Loucy (cell line): ENCODE results near the gene HSD17B14.

Source experiments
- H2AFZ ChIP-seq: fragments of 200-600 bp; sonication (generic); 2 replicates; pipeline ENCODE4 v1.6.0; 2016; ENCODE audit warnings: antibody characterized with exemption, mild to moderate bottlenecking, low read length, moderate library complexity
- H3F3A ChIP-seq: fragments of 200-600 bp; 2 replicates; pipeline ENCODE4 v1.6.0; 2016; ENCODE audit warnings: antibody characterized with exemption, low read depth, mild to moderate bottlenecking
- H3K27me3 ChIP-seq: fragments of 200-600 bp; sonication (generic); 2 replicates; pipeline ENCODE4 v1.6.1; 2014; ENCODE audit warnings: low read length, mild to moderate bottlenecking; ENCODE audit not compliant: insufficient read depth, poor library complexity, severe bottlenecking
- H3K36me3 ChIP-seq: fragments of 200-600 bp; sonication (generic); 2 replicates; pipeline ENCODE4 v1.6.1; 2016; ENCODE audit warnings: low read length; ENCODE audit not compliant: insufficient read depth
- H3K4me1 ChIP-seq: fragments of 200-600 bp; sonication (generic); 2 replicates; pipeline ENCODE4 v1.5.1; 2014; ENCODE audit warnings: low read length, mild to moderate bottlenecking; ENCODE audit not compliant: insufficient read depth, poor library complexity, severe bottlenecking
- H3K4me2 ChIP-seq: fragments of 200-600 bp; sonication (generic); 2 replicates; pipeline ENCODE4 v1.6.0; 2014; ENCODE audit warnings: antibody characterized with exemption, low read length, low read depth, mild to moderate bottlenecking; ENCODE audit not compliant: poor library complexity, severe bottlenecking
- H3K4me3 ChIP-seq: fragments of 200-600 bp; sonication (generic); 2 replicates; pipeline ENCODE4 v1.5.1; 2014; ENCODE audit warnings: low read length, mild to moderate bottlenecking, mixed read lengths; ENCODE audit not compliant: poor library complexity, severe bottlenecking
- H3K79me2 ChIP-seq: fragments of 200-600 bp; sonication (generic); 2 replicates; pipeline ENCODE4 v1.6.1; 2014; ENCODE audit warnings: low read length; ENCODE audit not compliant: insufficient read depth
- H3K9ac ChIP-seq: fragments of 200-600 bp; sonication (generic); 2 replicates; pipeline ENCODE4 v1.6.0; 2014; ENCODE audit warnings: mild to moderate bottlenecking, low read depth, low read length, moderate library complexity; ENCODE audit not compliant: poor library complexity, severe bottlenecking
- H3K9me2 ChIP-seq: fragments of 200-600 bp; sonication (generic); replicated peaks from 2 replicates; pipeline ENCODE4 v1.6.1; 2016; ENCODE audit warnings: low read depth, low read length, mixed read lengths
- H3K9me3 ChIP-seq: fragments of 200-600 bp; sonication (generic); 2 replicates; pipeline ENCODE4 v1.6.1; 2014; ENCODE audit warnings: mild to moderate bottlenecking, antibody characterized with exemption, low read length, low read depth; ENCODE audit not compliant: insufficient read depth
- H4K20me1 ChIP-seq: fragments of 200-600 bp; sonication (generic); 2 replicates; pipeline ENCODE4 v1.6.0; 2014; ENCODE audit warnings: antibody characterized with exemption, low read length, mild to moderate bottlenecking; ENCODE audit not compliant: insufficient read depth, poor library complexity, severe bottlenecking
- CTCF ChIP-seq: fragments of 200-600 bp; sonication (generic); conservative IDR thresholded peaks from 2 replicates; pipeline ENCODE4 v1.5.1; 2014; ENCODE audit warnings: mild to moderate bottlenecking, antibody characterized with exemption, low read length
- EZH2phosphoT487 ChIP-seq: fragments of 200-600 bp; IDR thresholded peaks from 2 replicates; pipeline ENCODE4 v1.6.1; 2018; ENCODE audit warnings: antibody characterized with exemption, mild to moderate bottlenecking, moderate library complexity, borderline replicate concordance

Gene HSD17B14

DNA sequence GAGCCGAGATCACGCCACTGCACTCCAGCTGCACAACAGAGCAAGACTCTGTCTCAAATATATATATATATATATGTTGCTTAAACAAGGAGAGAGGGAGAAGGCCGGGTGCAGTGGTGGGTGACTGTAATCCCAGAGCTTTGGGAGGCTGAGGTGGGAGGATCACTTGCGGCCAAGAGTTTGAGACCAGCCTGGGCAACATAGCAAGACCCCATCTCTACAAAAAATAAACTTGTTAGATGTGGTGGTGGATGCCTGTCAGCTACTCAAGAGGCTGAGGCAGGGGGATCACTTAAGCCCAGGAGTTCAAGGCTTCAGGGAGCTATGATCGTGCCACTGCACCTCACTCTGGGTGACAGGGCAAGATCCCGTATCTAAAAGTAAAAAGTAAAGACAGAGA lies 5.3 kb upstream of the HSD17B14 start:
- Histone ChIP-seq H3K36me3 (no peaks in the 10 kb centered on the region), H3K4me3 (no peak overlapping the region), H3K4me2 (no peak overlapping the region), H3K9me3 (no peaks in the 10 kb centered on the region), H3K79me2 (no peaks in the 10 kb centered on the region), H3K27me3 (no peaks in the 10 kb centered on the region), H3F3A (no peaks in the 10 kb centered on the region), H3K9me2 (no peaks in the 10 kb centered on the region), H3K4me1 (peaks cover 8% of the 10 kb centered on the region), H3K9ac (no peak overlapping the region), H4K20me1 (no peaks in the 10 kb centered on the region), H2AFZ (no peak overlapping the region)
- TF ChIP-seq CTCF (no peak), EZH2phosphoT487 (no peak)

GRCh38 chr19:48841047-48841446 lies 4.8 kb upstream of the HSD17B14 start:
- peaks cover 13% of the 10 kb centered on the region for H3K4me1 ChIP-seq
- no peaks in the 10 kb centered on the region for H4K20me1 ChIP-seq
- H3F3A ChIP-seq, result no peaks in the 10 kb centered on the region
- no peaks in the 10 kb centered on the region for H3K9me3 ChIP-seq
- TF ChIP-seq EZH2phosphoT487, result no peak
- TF ChIP-seq CTCF, result no peak
- no peaks in the 10 kb centered on the region for H3K27me3 ChIP-seq
- no peak overlapping the region for H3K4me3 ChIP-seq
- no peak overlapping the region for H2AFZ ChIP-seq
- H3K9me2 ChIP-seq, result no peaks in the 10 kb centered on the region
- no peak overlapping the region for H3K9ac ChIP-seq
- no peaks in the 10 kb centered on the region for H3K36me3 ChIP-seq
- no peaks in the 10 kb centered on the region for H3K79me2 ChIP-seq
- H3K4me2 ChIP-seq, result no peak overlapping the region

- H3K4me3 ChIP-seq, result peak overlapping the region; percentile 73
- H3K27me3 ChIP-seq, result no peaks in the 10 kb centered on the region
- H3K4me1 ChIP-seq, result peaks cover 16% of the 10 kb centered on the region
- no peaks in the 10 kb centered on the region for H3K36me3 ChIP-seq
- H3K9me2 ChIP-seq, result no peaks in the 10 kb centered on the region
- H3K4me2 ChIP-seq, result peak overlapping the region; percentile 96
- H3K79me2 ChIP-seq, result no peaks in the 10 kb centered on the region
- H4K20me1 ChIP-seq, result no peaks in the 10 kb centered on the region
- H3F3A ChIP-seq, result no peaks in the 10 kb centered on the region
- no peaks in the 10 kb centered on the region for H3K9me3 ChIP-seq
- peak overlapping the region; percentile 90; the same call in 1 of the 2 replicates for H2AFZ ChIP-seq
- H3K9ac ChIP-seq, result peak overlapping the region; percentile 35
- TF ChIP-seq CTCF, result no peak
- no peak for TF ChIP-seq EZH2phosphoT487
These were observed 1.4 kb upstream of the HSD17B14 start for GRCh38 chr19:48837687-48838086.
